DMS79 treated with DMSO at 0.1 percent for 48 hours (cell line): ENCODE results near the gene NFYA.

Experiments
- DNase-seq: peaks from one replicate; lab custom pipeline; 2025; lab: John Stamatoyannopoulos, UW

The NFYA gene

GRCh38 chr6:41073203-41073967 is 611 bp downstream of the NFYA start:
- DNase-seq = peak; percentile 85

- peak; percentile 50 for DNase-seq
Measured at GRCh38 chr6:41073968-41074691, 1.4 kb downstream of the NFYA start.

- no peak for DNase-seq
Measured at GRCh38 chr6:41074692-41075436, 2.1 kb downstream of the NFYA start.

GRCh38 chr6:41075651-41076626 is 3.2 kb downstream of the NFYA start:
- no peak for DNase-seq

- no peak for DNase-seq
Measured at GRCh38 chr6:41077536-41077935, 4.8 kb downstream of the NFYA start.

GRCh38 chr6:41078101-41078500 is 5.3 kb downstream of the NFYA start:
- DNase-seq = no peak

- DNase-seq = no peak
Measured at GRCh38 chr6:41079080-41079479, 6.3 kb downstream of the NFYA start.

GRCh38 chr6:41080621-41081020 is 7.8 kb downstream of the NFYA start:
- DNase-seq = no peak

- no peak for DNase-seq
Measured at GRCh38 chr6:41083072-41083471, 10.3 kb downstream of the NFYA start.

GRCh38 chr6:41085182-41085581 is 12.4 kb downstream of the NFYA start:
- DNase-seq = no peak

GRCh38 chr6:41088451-41088850 is 15.7 kb downstream of the NFYA start:
- DNase-seq = no peak

- DNase-seq = no peak
Measured at GRCh38 chr6:41090841-41091761, 18.3 kb downstream of the NFYA start.

- peak; percentile 39 for DNase-seq
Measured at GRCh38 chr6:41092421-41093140, 19.8 kb downstream of the NFYA start.

- no peak for DNase-seq
Measured at GRCh38 chr6:41093729-41094128, 21.0 kb downstream of the NFYA start.

- no peak for DNase-seq
Measured at GRCh38 chr6:41097467-41098090, 24.8 kb downstream of the NFYA start.

- peak; percentile 8 for DNase-seq
Measured at GRCh38 chr6:41098366-41098765, 25.6 kb downstream of the NFYA start.

- no peak for DNase-seq
Measured at GRCh38 chr6:41100871-41101287, 28.1 kb downstream of the NFYA start.

GRCh38 chr6:41103847-41104246 is 31.1 kb downstream of the NFYA start:
- no peak for DNase-seq

- DNase-seq = peak; percentile 69
Measured at GRCh38 chr6:41111017-41111416, 38.2 kb downstream of the NFYA start.
